ENCODE data around the gene NXT1. TPM values are rescaled to one million over a fixed set of nuclear protein-coding genes. Genes with fewer than 3 reads are reported as not detected.

NXT1 gene
- total and polyA plus RNA-seq, 10 donors: 14.6 to 37.4 (median 26.5) TPM

- peaks cover 32 to 81% (median 62%) of the 10 kb centered on the region in 6 donors for H3K4me1 ChIP-seq
- 4 to 8% (median 5%) methylated on average over 33 to 50 of the region's 50 CpGs for WGBS, 5 donors
- intact Hi-C loops (cut with DNase I; ENCODE audit: low total_unique reads): no loop called here
Observed at GRCh38 chr20:23362392-23363256, 12.0 kb downstream of the NXT1 start.

DNA sequence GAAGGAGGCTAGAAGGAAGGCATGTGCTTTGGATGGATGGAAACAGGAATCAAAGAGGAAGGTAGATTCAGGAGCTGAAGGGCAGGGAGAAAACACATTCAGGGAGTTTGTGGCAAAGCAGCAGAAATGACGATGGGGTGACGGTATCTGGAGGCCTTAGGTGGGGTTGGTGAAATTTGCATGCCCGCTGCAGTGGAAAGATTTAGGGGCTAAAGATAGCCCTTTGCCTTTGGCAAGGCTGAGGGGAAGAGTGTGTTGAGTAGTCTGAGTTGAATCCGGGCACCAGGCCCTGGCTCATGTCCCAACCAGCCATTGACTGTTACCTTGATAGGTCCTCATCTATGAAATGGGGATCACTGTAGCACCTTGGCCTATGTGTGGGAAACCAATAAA is 12.7 kb downstream of the NXT1 start:
- TF ChIP-seq, protein P1, sequence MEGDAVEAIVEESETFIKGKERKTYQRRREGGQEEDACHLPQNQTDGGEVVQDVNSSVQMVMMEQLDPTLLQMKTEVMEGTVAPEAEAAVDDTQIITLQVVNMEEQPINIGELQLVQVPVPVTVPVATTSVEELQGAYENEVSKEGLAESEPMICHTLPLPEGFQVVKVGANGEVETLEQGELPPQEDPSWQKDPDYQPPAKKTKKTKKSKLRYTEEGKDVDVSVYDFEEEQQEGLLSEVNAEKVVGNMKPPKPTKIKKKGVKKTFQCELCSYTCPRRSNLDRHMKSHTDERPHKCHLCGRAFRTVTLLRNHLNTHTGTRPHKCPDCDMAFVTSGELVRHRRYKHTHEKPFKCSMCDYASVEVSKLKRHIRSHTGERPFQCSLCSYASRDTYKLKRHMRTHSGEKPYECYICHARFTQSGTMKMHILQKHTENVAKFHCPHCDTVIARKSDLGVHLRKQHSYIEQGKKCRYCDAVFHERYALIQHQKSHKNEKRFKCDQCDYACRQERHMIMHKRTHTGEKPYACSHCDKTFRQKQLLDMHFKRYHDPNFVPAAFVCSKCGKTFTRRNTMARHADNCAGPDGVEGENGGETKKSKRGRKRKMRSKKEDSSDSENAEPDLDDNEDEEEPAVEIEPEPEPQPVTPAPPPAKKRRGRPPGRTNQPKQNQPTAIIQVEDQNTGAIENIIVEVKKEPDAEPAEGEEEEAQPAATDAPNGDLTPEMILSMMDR (IDR thresholded peaks at IDR 0.05 in 8 of 11, conservative IDR thresholded peaks at IDR 0.05 in 3 of 11): no peak
- TF ChIP-seq POLR2A (IDR thresholded peaks at IDR 0.05) (no peak), POLR2AphosphoS5 (IDR thresholded peaks at IDR 0.05) (no peak)

More at GRCh38 chr20:23362392-23363256, 12.0 kb downstream of the NXT1 start:
- Histone ChIP-seq H3K4me3 (peak overlapping the region; percentile 46 to 96 (median 78)), H3K27ac (peak overlapping the region; percentile 89 to 100 (median 100)), H3K36me3 (peaks cover 0 to 30% (median 15%) of the 10 kb centered on the region in 6 donors), H3K27me3 (replicated peaks in 1 of 7) (no peaks in the 10 kb centered on the region), H3K9me3 (no peaks in the 10 kb centered on the region)
- TF ChIP-seq, protein P1 (IDR thresholded peaks at IDR 0.05 in 8 of 11, conservative IDR thresholded peaks at IDR 0.05 in 3 of 11): peak in 1 of 11 experiments; percentile 12
- TF ChIP-seq POLR2A (IDR thresholded peaks at IDR 0.05) (no peak), POLR2AphosphoS5 (IDR thresholded peaks at IDR 0.05) (no peak)
- DNase-seq: no peak

DNA sequence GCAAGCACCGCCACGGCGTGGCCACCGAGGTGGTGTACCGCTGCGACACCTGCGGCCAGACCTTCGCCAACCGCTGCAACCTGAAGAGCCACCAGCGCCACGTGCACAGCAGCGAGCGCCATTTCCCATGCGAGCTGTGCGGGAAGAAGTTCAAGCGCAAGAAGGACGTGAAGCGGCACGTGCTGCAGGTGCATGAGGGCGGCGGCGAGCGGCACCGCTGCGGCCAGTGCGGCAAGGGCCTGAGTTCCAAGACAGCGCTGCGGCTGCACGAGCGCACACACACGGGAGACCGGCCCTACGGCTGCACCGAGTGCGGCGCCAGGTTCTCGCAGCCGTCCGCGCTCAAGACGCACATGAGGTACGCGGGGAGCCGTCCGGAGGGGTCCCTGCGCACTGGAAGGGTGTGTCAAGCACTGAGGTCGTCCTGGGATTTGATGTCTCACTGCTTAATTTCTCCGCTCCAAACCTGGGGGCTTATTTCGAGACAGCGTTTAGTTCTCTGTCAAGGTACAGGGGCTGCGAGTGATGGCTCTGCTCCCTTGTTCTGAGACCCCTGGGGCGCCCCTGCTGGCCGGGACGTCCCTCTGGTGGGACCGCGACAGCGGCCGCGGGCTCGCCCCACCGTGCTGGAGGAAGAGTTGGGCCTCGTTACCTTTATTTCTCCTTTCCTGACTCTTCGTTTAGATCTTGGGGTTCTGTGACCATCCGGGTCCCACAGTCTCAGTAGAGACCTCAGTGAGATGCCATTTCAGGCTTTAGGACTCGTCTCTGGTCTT is 15.0 kb downstream of the NXT1 start:
- peak; percentile 17 to 76 (median 35) for TF ChIP-seq POLR2AphosphoS5 (IDR thresholded peaks at IDR 0.05)
- TF ChIP-seq, protein P1 (IDR thresholded peaks at IDR 0.05 in 8 of 11, conservative IDR thresholded peaks at IDR 0.05 in 3 of 11): no peak
- intact Hi-C loops (cut with DNase I; ENCODE audit: low total_unique reads): loop anchor here (5.0 kb wide), 1 partner anchor 52 kb away; no protein-coding TSS in a partner anchor
- H3K36me3 ChIP-seq: peaks cover 0 to 59% (median 35%) of the 10 kb centered on the region in 6 donors
- peak; percentile 85 for DNase-seq
- 94 to 97% (median 96%) methylated on average over 65 of the region's 65 CpGs for WGBS, 5 donors
- H3K27ac ChIP-seq: peak overlapping the region in 7 of 8 donors; percentile 13 to 76 (median 58)
- no peaks in the 10 kb centered on the region for H3K27me3 ChIP-seq (replicated peaks in 1 of 7)
- no peaks in the 10 kb centered on the region for H3K9me3 ChIP-seq
- no peak overlapping the region for H3K4me3 ChIP-seq
- H3K4me1 ChIP-seq: peaks cover 27 to 67% (median 50%) of the 10 kb centered on the region in 6 donors

More for the DNA sequence above, 12.7 kb downstream of the NXT1 start:
- DNase-seq: no peak
- Histone ChIP-seq H3K4me1 (peaks cover 31 to 83% (median 61%) of the 10 kb centered on the region in 6 donors), H3K27ac (peak overlapping the region in 6 of 8 donors; percentile 98 to 100 (median 100)), H3K27me3 (replicated peaks in 1 of 7) (no peaks in the 10 kb centered on the region), H3K36me3 (peaks cover 0 to 36% (median 15%) of the 10 kb centered on the region in 6 donors), H3K4me3 (peak overlapping the region in 4 of 8 donors; percentile 71 to 96 (median 82)), H3K9me3 (no peaks in the 10 kb centered on the region)
- WGBS, 5 donors: 58 to 70% (median 68%) methylated on average over 4 of the region's 4 CpGs
- intact Hi-C loops (cut with DNase I; ENCODE audit: low total_unique reads): no loop called here
